HG03045 (cell line): ENCODE data around the gene GNAO1.

Experiments
- ATAC-seq: cut with Tn5 transposase; IDR thresholded peaks from one replicate; pipeline ENCODE4 v1.9.1; 2021; ENCODE audit warnings: mild to moderate bottlenecking, moderate library complexity; ENCODE audit not compliant: unreplicated experiment

Gene GNAO1

DNA sequence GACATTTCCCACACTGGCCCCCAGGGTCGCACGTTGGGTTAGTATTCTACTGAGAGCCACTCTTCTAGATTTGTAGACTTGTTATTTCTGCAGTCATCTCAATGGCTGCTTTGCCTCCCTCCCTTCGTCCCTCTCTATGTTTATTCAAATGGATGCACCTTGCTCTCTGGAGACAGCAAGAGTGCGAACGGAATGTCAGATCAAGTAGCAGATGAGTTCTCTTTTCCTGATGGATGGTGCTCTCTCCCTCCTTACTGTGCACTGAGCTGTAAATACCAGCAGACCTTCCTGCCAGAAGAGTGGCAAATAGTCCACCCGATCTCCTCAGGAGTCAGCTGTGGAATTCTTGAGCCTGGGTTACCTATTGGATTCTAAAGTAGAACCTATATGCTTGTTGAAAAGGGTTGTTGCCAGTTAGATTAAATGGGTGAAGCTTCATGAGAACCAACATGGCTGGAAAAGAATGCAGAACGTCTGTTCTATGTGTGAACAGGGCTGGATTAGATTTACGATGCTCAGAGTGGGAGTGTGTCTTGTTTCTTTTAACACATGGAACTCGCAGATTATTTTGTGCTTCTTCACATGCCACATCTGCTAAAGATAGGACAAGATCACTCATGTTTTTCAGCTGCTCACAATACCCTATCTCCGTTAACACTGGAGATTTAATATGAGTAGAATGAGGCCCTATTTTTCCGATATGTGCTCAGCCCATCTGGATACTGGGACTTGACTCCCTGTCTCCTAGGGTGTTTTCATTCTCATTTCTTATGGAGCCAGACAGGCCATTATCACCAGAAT is 6.1 kb downstream of the GNAO1 start:
- ATAC-seq, result no peak

DNA sequence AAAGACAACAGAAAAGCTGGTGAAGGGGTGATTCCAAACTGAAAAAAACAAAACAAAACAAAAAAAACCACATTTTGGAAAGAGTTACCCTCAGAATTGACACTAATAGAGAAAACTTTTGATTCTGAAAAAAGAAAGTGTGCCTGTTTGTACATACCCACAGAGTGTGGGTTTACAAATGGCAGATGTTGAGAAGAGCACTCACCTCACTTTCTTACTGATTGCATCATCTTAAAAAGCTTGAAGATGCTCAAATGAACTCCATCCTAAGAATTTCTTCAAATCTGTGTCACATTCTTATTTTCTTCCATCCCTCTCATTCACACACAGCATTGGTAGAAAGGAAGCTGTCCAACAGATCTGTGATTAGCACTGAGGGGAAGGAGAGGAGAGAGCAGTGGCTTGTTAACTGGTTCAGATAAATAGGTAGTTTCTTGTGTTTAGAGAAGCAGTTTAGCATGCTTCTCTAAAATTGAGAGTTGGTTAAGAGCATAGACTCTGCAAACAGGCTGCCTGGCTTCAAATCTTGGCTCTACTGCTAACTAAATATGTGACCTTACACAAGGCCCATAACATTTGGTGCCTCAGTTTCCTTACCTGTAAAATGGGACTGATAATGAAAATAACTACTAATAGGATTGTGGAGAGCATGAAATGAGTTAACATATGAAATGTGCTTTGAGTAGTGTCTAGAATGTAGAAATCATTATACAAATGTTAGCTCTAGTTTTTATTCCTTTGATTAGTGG is 6.9 kb downstream of the GNAO1 start:
- no peak for ATAC-seq

DNA sequence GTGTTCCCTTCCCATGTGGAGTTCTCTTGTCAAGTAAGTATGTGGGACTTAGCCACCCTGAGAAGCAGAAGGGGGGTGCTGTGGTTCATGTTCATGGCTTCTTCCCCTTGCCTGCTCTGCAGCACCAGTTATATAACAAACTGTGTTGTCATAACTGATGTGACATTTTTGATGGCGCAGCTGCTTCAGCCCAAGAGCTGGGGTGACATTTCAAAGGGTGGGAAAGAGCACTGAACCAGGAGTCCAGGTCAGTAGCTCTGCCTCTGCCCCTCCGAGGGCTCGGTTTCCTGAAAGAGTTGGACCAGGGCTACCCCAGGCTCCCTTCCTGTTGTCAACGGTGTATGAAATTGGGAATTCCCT is 7.4 kb downstream of the GNAO1 start:
- no peak for ATAC-seq

DNA sequence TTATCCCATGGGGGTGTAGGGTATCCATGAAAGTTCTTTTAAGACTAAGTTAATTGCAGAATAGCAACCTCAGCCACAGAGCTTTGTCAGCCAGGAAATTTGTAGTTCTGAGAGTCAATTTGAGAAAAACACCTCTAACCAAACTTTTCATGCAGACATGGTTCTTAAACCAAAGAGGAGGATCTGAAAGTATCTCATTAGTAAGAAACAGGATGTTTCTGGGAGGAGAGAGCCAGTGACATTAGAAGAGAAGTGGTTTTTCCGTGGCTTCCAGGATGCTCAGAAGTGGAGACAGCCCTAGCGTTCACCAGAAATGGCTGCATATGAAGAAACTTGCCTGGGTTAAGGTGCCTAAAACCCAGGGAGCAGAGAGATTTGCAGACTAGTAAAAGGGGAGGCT is 7.9 kb downstream of the GNAO1 start:
- no peak for ATAC-seq

DNA sequence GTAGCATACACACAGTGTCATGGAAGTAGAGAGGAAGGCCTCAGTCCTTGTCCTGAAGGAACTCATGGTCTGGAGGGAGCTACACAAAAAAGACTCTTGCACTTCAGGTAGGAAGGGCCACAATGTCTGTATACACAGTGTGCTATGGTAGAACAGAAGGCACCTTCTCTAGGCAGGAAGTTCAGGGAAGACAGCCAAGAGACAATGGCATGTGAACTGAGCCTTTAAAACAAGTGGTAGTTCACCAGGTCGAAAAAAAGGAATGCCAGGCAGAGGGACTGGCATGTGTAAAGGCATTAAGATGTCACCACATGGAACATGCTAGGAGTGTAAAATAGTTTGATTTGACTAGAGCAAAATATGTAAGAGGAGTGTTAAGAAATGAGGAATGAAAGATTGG is 9.7 kb downstream of the GNAO1 start:
- ATAC-seq, result no peak

DNA sequence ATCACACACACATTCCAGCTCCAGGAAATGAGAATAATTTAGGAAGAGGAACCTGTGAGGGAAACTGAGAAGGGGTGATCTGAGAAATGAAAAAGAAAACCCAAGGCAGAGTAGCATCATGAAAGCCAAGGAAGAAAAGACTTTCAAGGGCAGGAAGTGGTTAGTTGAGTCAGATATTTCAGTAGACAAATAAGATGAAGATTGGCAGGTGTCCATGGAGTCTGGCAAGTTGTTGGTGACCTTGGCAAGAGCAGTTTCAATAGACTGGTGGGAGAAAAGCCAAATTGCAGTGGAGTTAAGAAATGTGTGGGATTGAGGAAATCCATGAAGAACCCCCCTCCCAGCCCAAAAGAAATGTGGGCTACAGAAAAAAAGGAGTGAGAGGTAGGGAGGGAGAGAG is 10.7 kb downstream of the GNAO1 start:
- no peak for ATAC-seq

DNA sequence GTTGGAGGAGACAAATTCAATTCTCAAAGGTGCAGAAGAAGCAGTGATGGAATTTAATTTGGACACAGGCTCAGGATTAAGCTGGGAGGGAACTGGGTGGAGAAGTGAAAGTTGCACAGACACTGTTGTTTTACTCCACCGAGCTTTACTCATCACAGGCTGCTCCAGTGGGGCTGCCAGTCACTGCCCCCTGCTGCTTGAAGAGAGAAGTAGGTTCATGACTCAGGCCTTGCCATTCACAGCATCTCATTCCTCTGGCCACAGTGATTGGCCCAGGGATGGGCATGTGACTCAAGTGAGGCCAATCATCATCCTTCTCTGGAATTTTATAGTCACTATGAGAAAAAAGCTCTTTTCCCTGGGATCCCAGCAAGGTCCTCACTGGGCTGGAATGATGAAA is 11.8 kb downstream of the GNAO1 start:
- ATAC-seq, result no peak

DNA sequence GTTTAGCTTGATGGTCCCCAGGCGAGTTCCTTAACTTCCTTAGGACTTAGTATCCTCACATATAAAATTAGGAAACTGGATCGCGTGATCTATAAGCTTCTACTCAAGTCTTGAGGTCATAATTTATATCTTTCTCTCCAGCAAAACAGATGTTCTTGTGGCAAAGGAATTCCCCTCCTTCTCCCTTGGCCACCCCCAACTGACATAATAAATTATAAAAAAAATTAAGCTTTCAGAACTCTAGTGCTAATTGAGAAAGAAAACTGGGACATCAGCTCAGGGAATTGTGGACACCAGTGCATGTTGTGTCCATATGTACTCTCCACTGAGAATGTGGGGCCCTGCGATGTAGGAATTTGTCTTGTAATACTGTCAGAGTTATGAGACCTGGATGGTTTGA is 13.5 kb downstream of the GNAO1 start:
- ATAC-seq, result no peak

DNA sequence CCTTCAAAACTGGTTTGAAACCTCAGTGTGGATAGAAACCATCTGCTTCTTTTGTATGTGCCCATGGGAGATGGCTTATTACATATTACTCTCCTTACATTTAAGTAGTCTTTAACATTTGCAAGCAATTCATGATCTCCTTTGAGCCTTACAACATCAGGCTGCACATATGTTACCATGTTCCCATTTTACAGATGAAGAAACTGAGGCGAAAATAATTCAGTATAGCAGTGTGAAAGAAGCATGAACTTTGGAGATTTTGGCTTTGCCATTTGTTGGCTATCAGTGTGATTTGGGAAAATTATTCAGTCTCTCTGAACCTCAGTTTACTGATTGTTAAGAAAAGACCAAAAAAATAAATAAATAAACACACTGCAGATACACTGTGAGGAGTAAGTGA is 15.7 kb downstream of the GNAO1 start:
- no peak for ATAC-seq

DNA sequence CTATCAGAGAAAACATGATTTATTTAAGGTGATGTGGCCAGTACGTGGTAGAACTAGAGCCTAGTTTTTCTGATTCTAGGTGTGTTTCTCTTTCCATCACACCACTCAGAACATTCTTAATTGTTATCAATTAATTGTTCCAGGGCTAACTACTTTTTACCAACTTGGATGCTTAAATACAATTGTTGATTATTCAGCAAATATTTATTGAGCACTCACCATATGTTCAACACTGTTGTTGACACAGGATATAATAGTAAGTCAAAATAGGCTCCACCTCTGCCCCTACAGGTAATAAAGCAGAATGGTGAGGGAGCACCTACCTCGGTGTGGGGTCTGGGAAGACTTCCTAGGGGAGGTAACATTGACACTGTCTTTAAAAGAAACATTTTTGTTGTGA is 16.1 kb downstream of the GNAO1 start:
- ATAC-seq, result no peak

DNA sequence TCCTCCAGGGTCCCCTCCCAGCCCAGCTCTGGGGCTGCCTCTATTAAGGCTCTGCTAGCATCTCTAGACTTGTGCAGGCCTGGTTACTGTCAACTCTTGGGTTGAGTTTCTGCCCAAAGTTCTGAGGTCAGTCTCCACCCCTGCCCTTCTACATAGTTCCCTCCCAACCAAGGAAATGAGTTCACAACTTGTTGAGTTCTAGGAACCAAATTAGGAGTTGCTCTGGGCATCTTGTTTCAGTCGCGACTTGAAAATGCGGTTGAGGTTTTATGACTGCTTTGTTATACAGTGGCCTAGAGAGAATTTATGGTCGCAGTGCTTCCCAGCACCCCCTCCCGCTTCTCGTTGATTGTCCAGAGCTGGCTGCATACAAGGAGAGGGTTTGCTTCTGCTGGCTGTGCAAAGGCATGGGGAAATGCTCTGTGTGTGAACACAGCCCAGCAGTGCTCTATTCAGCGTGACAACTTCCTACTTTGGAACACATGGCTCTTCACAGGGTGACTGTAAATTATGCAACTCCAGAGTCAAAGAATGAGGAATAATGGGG is 20.2 kb downstream of the GNAO1 start:
- no peak for ATAC-seq

DNA sequence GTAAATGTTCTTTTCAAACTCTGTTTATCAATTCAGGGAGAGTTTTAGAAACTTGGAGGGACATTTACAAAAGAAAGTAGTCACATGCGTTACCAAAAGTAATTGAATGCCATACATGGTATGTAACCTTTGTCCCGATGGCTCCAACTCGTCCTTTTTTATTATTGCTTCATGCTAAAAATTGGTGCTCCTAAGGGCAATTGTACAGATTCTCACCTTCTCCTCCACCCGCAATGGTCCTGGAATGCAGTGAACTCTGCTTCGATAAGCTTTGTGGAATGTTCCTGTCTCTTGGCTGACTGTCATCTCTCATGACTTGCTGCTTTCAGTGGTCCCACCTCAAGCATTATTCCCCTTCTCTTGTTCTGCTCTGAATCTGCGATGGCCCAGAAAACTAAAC is 20.9 kb downstream of the GNAO1 start:
- ATAC-seq, result no peak

DNA sequence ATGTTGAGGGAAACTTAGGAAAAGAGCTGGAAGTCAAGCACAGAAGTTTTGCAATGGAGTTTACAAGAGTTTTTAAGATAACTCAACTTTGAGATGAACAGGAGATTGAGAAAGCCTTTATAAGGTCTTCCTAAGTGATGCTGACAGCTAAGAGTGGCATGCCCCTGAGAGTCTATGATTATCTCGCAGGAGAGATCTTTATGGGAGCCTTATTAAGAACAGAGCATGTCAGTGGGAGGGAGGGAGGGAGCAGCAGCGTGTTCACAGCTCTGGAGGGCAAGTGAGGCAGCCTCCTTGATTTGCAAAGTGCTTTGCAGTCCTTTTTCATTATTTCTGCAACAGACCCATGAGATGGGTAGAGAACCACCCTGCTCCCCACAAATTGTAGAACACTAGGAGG is 30.7 kb downstream of the GNAO1 start:
- no peak for ATAC-seq

DNA sequence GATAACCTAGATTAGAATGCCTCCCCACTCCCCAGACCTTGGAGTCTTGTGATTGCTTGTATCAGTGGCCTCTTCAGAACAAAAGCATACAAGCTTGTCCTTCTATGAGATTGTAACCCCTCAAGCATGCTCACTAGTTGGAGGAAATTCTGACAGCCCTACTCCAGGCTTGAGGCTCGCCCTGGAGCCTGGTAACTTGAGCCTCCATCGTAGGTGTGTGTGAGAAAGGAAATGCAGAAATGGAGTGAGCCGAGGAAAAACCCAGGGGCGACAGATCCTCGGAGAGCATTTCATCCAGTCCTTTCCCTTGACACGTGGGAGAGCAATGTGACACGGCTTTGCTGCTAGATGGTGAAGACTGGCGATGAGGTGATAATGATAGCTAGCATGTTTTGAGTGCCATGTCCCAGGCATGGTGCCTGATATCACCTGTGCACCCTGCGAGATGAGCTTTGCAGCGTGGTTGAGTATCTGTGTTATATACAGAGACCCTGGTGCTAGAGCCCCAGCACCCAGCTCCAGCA is 31.2 kb downstream of the GNAO1 start:
- ATAC-seq, result no peak

DNA sequence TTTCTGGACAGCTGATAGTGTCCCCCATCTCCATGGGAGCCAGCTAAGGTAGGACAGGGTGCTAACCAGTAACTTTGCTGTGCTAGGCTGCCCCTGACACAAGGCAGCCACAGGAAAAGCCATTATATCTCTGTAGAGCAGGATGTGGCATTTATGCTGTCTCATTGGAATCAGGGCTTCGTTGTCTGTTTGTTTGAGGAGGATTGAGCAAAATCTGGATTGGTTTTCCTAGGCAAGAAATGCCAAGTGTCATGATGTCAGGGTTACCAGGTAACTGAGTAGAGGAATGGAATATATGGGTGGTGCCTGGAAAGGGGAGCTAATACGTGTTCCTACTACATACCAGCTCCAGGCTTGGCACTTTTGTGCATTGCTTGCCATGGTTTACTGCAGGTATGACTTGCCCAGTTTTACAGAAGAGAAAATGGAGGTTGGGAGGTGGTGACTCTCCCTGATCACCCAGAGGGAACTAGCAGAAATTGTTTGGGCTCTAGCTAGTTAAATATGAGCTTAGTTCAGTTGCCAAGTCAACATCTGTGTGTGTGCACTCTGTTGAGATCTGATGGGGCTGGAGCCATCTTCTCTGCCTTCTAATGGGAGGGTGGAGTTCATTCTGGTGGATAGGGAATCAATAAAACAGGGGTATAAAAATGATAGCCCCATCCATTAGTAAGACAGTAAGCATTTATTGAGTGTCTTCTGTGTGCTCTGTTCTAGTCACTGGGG is 33.9 kb downstream of the GNAO1 start:
- no peak for ATAC-seq

DNA sequence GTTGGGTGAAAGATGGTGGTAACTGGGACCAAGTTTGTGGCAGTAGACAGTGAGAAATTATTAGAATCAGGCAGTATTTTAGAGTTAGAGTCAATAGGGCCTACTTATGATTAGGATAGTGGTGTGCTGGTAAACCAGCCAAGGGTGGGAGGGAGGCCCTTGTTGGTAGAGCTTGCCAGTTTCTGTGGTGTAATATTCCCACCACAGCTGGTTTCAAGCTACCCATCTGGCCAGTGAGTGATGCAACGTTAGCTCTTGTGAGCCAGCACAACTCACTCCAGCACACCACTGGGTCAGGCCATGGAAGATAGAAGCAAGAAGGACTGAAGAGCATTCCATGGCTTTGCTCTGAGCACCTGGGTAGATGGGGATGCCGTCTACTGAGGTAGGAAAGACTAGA is 34.9 kb downstream of the GNAO1 start:
- no peak for ATAC-seq

DNA sequence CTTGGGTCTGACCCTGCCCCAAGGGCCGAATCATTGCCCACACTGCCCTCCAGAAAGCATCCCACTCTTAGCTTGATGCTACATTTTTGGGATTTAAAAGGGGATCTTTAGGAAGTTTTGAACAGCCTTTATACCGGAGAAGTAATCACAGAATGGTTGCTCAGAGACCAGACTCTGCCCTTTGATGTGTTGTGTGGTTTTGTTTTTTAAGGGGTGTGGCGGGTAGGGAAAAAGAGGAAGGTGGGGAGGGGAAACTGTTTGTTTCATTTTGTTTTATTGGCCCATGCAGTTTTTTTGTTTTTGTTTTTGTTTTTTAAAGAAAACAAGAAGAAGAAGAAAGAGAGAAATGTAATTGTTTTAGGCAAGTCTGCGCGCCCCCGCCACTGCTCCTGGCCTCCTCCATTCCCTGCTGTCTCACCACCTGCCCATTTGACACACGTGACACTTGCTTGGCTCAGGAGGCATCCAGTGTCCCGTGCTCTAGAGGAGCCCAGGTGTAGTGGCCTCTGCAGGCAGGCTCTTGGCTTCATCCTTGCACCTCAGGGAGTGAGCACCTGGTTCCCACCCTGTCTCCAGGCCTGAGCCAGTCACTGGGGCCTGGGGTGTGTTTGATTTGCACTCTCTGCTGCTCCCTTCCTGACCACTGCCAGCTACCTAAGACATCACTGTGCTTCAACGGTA is 35.7 kb downstream of the GNAO1 start:
- no peak for ATAC-seq

DNA sequence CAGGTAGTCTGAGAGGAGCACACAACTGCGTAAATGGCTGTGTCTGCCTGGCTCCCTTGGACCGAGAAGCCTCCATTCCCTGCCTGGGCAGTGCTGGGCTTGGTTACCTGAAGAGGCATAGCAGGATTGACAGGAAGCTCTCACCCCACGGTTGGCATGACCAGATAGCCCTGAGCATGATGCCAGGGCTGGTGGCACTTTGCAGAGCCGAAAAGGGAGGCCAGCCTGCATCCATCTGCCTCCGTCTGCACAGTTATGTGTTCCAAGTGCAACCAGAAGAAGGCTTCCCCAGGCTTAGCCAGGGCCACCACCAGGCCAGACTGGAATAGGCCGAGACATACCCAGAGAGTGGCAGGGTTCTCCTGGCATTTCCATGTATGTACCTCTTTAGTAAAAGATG is 36.6 kb downstream of the GNAO1 start:
- ATAC-seq, result no peak

DNA sequence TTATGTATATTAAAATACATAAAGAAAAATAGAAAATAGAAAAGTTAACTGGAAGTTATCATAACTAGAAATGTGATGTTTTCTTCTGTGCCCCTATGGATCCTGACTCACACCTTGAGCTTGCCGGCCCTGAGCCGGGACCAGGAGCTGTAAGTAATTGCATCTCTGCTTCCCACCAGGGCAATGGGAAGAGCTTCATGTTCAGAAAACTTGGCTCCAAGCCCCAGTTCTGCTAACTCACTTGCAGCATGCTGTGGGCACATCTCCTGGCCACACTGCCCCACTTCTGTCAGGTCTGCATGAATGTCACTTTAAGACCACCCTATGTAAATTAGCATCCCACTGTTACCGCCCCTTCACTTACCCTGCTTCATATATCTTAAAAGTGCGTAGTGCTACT is 37.2 kb downstream of the GNAO1 start:
- ATAC-seq, result no peak

DNA sequence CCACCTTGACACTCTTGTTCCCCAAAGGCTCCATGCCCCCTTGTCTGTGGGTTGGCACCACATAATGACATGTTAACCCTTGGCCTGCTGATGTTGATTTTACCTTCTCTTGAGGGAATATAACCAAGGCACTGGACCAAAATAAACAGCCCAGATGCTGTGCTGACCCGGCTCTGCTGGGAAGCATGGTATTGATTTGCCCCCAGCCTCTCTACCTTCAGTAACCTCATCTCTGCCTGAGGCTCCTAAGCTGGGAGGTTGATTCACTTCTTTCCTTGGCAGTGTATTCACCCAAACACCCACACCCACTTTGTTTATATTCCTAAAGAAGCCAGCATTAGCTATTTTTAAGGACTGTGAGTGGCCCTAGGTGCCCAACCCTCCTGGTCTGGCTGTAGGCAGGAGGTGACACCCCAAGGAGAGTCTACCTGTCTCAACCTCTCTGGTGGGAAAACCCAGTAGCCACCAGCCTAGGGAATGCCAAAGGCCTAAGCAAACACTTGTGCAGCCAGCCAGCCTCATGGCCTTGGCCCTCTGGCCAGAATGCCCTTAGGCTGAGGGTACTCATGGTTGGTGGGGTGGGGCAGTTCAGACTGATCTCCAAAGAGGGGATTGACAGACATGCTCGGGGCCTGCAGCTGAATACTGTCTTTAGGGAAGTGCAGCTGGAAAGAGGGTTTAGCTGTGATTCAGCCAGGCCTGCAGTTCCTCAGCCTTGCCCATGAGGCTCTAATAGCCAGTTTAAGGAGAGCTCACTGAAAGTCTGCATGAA is 42.7 kb downstream of the GNAO1 start:
- ATAC-seq, result no peak
